ENCODE results near the gene CAMK2G. TPM values are rescaled to one million over a fixed set of nuclear protein-coding genes. Genes with fewer than 3 reads are reported as not detected.

Gene CAMK2G
- polyA plus RNA-seq, 1 experiment: 43.8 TPM

DNA sequence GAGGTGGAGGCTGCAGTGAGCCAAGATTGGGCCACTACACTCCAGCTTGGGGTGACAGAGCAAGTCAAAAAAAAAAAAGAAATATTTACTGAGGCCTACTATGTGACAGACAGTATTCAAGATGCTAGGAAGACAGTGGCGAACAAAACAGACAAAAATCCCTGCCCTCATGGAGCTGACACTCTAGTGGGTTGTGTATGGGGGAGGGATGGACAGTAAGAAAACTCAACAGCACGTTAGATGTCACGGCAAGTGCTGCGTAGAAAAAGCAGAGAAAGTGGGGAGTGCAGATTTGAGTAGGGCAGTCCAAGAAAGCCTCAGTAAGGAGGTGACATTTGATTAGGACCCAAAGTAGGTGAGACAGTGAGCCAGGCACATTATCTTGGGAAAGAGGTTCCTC is 10.1 kb downstream of the CAMK2G start:
- POLR2A ChIA-PET: interaction anchor here (0.7 kb wide), 1 partner anchor 316 kb away, joined by 4 read pairs; no protein-coding TSS in a partner anchor

DNA sequence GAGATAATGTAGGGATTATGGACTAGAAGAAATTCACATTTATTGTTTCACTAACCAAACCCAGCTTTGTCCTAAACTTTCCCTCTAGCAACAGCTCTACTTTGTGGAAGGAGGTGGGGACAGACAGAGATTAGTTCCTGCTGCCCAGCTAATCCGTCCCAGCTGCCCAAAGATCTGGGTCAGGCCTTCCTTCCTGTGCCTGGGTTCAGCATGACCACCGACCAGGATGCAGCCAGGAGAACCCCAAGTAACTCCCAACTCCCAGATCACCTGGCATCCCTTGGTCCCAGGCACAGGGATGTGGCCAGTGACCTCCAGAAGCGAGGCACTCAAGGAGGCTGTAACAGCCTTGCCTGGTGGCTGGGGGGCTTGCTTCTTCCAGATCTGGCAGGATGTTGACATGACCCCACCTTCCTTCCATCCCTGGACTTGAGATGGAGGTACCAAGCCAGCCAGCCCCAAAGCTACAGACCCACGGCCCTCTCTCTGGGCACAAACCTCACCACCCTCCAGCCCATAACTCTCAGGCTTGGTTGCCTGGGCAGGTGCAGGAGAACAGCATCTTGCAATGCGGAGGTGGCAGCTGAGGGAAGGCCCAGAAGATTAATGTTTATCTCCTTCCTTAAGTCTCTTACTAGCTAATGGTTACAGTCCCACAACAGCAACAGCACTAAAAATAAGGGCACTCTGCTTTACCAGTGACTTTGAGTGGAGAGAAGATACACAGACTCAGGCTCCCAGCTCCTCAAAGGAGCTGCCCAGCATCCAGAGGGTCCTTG is 11.1 kb downstream of the CAMK2G start:
- Histone ChIP-seq H3K4me3 (ENCODE audit: low read depth, low read length) (no peak overlapping the region), H3K36me3 (ENCODE audit: control insufficient read depth, insufficient read depth, low read length) (peaks cover 11% of the 10 kb centered on the region), H3K27me3 (ENCODE audit: control insufficient read depth, insufficient read depth, low read length) (no peaks in the 10 kb centered on the region)
- ChIA-PET POLR2A (interaction anchor here (0.7 kb wide), 1 partner anchor 317 kb away, joined by 4 read pairs; no protein-coding TSS in a partner anchor), CTCF (interaction anchor here (0.6 to 3.1 kb wide), 10 partner anchors 11 to 95 kb away, joined by 3 to 17 read pairs (median 4); partner anchors contain the start of gene CAMK2G)
- no peak for DNase-seq (ENCODE audit: low read depth)
- TF ChIP-seq, protein P1, sequence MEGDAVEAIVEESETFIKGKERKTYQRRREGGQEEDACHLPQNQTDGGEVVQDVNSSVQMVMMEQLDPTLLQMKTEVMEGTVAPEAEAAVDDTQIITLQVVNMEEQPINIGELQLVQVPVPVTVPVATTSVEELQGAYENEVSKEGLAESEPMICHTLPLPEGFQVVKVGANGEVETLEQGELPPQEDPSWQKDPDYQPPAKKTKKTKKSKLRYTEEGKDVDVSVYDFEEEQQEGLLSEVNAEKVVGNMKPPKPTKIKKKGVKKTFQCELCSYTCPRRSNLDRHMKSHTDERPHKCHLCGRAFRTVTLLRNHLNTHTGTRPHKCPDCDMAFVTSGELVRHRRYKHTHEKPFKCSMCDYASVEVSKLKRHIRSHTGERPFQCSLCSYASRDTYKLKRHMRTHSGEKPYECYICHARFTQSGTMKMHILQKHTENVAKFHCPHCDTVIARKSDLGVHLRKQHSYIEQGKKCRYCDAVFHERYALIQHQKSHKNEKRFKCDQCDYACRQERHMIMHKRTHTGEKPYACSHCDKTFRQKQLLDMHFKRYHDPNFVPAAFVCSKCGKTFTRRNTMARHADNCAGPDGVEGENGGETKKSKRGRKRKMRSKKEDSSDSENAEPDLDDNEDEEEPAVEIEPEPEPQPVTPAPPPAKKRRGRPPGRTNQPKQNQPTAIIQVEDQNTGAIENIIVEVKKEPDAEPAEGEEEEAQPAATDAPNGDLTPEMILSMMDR (IDR thresholded peaks at IDR 0.05; ENCODE audit: insufficient read depth, low read depth, low read length): no peak

More for the DNA sequence above, 10.1 kb downstream of the CAMK2G start:
- H3K4me3 ChIP-seq (ENCODE audit: low read depth, low read length): no peak overlapping the region
- peaks cover 16% of the 10 kb centered on the region for H3K36me3 ChIP-seq (ENCODE audit: control insufficient read depth, insufficient read depth, low read length)
- H3K27me3 ChIP-seq (ENCODE audit: control insufficient read depth, insufficient read depth, low read length): no peaks in the 10 kb centered on the region
- TF ChIP-seq, protein P1 (IDR thresholded peaks at IDR 0.05; ENCODE audit: insufficient read depth, low read depth, low read length): no peak
- CTCF ChIA-PET: interaction anchor here (0.6 to 3.1 kb wide), 6 partner anchors 10 to 94 kb away, joined by 3 to 17 read pairs (median 5); partner anchors contain the start of gene CAMK2G
- no peak for DNase-seq (ENCODE audit: low read depth)

DNA sequence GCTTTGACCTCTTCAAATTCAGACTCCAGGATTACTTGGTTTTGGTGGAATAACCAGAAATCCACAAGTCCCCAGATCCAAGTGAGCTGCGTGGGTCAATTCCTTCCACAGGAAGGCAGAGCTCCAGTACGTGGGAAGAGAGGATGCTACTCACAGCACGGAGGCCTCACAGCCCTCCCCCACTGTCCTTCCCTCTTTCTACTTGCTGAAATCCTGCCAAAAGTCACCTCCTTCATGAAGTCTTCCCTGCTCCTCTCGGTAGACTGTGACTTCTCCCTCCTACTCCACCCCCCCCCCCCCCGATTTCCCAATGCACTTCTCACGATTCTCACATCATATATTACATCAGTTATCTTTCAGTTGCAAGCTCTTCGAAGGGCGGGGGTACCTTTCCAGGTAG is 12.3 kb downstream of the CAMK2G start:
- no peak overlapping the region for H3K4me3 ChIP-seq (ENCODE audit: low read depth, low read length)
- CTCF ChIA-PET: interaction anchor here (0.8 to 3.1 kb wide), 7 partner anchors 10 to 79 kb away, joined by 3 to 17 read pairs (median 5); no protein-coding TSS in a partner anchor
- POLR2A ChIA-PET: no interaction called here
- H3K27me3 ChIP-seq (ENCODE audit: control insufficient read depth, insufficient read depth, low read length): no peaks in the 10 kb centered on the region
- TF ChIP-seq, protein P1 (IDR thresholded peaks at IDR 0.05; ENCODE audit: insufficient read depth, low read depth, low read length): no peak
- H3K36me3 ChIP-seq (ENCODE audit: control insufficient read depth, insufficient read depth, low read length): peaks cover 11% of the 10 kb centered on the region
- DNase-seq (ENCODE audit: low read depth): no peak

DNA sequence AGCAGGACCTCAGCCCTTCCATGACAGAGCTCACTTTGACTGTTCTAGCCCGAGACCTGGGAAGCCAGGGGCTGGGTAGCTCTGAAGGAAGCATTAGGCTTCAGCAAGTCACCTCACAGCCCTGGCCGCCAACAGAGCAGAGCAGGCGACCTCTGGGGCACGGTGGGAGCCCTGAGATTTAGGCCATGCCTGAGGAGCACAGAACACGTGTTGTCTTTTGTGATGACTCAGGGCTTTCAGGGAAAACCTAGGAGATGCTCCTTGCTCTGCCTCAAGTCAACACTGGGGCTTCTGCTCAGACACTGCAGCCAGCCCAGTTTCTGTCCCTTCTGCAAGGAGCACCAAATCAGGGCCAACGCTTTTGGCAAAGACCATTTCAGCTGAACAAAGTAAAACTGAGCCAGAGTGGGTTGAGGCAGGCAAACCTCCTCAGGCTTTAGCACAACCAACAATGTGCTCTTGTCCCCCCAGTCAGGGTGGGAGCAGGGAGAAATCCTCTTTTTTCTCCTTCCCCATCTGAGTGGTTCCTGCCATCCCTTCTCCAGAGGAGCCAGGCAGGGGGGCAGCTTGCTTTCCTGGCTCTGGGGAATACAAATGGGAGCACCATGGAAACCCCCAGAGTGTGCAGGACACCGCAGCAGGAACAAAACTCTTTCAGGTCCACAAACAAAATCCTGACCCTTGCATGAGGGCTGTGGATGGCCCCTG is 14.4 kb downstream of the CAMK2G start:
- Histone ChIP-seq H3K4me3 (ENCODE audit: low read depth, low read length) (no peak overlapping the region), H3K27me3 (ENCODE audit: control insufficient read depth, insufficient read depth, low read length) (no peaks in the 10 kb centered on the region), H3K36me3 (ENCODE audit: control insufficient read depth, insufficient read depth, low read length) (peaks cover 5% of the 10 kb centered on the region)
- ChIA-PET POLR2A (no interaction called here), CTCF (interaction anchor here (1.1 to 3.3 kb wide), 6 partner anchors 10 to 26 kb away, joined by 3 to 19 read pairs (median 4); no protein-coding TSS in a partner anchor)
- TF ChIP-seq, protein P1 (IDR thresholded peaks at IDR 0.05; ENCODE audit: insufficient read depth, low read depth, low read length): no peak
- DNase-seq (ENCODE audit: low read depth): no peak

- DNase-seq (ENCODE audit: low read depth): no peak
- CTCF ChIA-PET: interaction anchor here (1.1 to 3.3 kb wide), 6 partner anchors 9 to 27 kb away, joined by 3 to 19 read pairs (median 4); no protein-coding TSS in a partner anchor
Measured at GRCh38 chr10:73859428-73859783, 14.9 kb downstream of the CAMK2G start.

More at GRCh38 chr10:73859428-73859783, 14.9 kb downstream of the CAMK2G start:
- Histone ChIP-seq H3K36me3 (ENCODE audit: control insufficient read depth, insufficient read depth, low read length) (peaks cover 3% of the 10 kb centered on the region), H3K27me3 (ENCODE audit: control insufficient read depth, insufficient read depth, low read length) (no peaks in the 10 kb centered on the region), H3K4me3 (ENCODE audit: low read depth, low read length) (no peak overlapping the region)
- TF ChIP-seq, protein P1 (IDR thresholded peaks at IDR 0.05; ENCODE audit: insufficient read depth, low read depth, low read length): no peak
- POLR2A ChIA-PET: no interaction called here
